ENCODE data around the gene FAM83E. TPM values are rescaled to one million over a fixed set of nuclear protein-coding genes. Genes with fewer than 3 reads are reported as not detected.
"Not testable (repeated sequence)": the region's sequence is repeated elsewhere in the genome, so short reads cannot be mapped to it uniquely, and the experiment has no call there.

FAM83E gene
- polyA plus RNA-seq, 5 donors = 3.7 to 11.6 (median 4.8) TPM

DNA sequence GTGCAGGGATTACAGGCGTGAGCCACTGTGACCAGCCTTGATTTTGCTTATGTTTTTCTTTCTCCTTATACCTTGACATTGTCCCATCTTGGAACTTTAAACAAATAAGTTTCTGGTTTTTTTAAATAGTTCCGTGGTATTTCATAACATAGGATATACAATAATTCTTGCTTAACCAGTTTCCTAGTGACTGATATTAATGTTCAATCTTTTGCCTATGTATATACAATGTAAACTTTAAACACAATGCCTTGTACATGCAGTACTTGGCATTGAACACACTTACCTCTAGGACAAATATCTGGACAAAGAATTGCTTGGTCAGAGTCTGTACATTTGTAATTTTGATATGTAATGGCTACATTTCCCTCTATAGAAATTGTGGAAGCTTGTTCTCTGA is 32.7 kb downstream of the FAM83E start:
- DNase-seq = no peak

DNA sequence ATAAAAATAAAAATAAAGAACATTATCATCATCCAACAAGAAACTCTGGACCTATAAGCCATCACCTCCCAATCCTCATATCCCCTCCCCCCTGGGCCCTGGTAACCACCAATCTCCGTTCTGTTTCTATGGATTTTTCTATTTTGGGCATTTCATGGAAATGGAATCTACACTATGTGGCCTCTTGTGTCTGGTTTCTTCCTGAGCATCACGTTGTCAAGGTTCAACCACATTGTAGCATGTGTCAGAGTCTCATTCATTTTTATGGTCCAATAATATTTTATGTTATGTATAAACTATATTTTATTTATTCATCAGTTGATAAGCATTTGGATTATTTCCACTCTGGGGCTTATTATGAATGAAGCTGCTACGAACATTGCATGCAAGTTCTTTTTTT is 36.0 kb downstream of the FAM83E start:
- DNase-seq = no peak

DNA sequence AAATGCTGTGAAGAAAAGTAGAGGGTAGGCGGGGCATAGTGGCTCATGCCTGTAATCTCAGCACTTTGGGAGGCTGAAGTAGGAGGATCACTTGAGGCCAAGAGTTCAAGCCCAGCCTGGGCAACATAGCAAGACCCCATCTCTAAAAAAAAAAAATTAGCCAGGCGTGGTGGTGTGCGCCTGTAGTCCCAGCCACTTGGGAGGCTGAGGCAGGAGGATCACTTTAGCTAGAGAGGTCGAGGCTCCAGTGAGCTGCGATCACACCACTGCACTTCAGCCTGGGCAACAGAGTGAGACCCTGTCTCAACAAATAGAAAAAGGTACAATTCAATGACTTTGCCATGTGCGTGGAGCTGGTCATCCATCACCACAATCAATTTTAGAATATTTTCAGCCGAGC is 37.0 kb downstream of the FAM83E start:
- DNase-seq = not testable (repeated sequence)

DNA sequence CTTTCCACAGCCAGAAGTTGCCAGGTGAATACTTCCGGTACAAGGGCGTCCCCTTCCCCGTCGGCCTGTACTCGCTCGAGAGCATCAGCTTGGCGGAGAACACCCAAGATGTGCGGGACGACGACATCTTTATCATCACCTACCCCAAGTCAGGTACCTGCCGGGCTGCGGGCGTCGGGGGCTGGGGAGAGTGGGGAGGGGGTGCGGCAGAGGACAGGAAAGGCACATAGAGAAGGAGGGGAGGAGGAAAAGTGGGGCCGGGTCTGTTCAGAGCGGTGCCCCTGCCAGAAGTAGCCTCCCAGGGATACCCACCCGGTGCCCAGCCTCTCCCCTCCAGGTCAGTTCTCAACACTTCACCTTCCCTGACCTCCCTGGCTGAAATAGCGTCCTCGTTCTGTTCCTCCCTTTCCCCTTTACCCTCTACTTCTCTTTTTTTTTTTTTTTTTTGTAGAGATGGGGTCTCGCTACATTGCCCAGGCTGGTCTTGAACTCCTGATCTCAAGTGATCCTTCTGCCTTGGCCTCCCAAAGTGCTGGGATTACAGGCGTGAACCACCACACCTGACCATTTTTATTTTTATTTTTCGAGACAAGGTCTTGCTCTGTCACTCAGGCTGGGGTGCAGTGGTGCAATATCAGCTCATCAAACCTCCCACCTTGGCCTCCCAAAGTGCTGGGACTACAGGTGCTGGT is 38.8 kb downstream of the FAM83E start:
- DNase-seq = no peak

DNA sequence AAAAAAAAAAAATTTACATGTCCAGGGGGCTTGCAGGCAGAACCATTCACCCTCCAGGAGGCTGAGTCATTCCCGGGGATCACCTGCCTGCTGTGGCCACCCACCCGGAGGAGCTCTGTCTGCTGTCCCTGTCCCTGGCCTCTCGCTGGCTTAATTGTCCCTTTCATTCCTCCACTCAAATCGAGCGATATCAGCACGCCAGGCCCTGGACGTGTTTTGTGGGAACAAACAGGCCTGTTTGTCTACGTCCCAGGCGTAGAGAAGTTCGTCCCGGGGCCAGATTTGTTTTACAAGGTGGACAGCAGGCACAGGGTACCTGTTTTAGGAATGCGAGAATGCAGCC is 41.7 kb downstream of the FAM83E start:
- DNase-seq = no peak

DNA sequence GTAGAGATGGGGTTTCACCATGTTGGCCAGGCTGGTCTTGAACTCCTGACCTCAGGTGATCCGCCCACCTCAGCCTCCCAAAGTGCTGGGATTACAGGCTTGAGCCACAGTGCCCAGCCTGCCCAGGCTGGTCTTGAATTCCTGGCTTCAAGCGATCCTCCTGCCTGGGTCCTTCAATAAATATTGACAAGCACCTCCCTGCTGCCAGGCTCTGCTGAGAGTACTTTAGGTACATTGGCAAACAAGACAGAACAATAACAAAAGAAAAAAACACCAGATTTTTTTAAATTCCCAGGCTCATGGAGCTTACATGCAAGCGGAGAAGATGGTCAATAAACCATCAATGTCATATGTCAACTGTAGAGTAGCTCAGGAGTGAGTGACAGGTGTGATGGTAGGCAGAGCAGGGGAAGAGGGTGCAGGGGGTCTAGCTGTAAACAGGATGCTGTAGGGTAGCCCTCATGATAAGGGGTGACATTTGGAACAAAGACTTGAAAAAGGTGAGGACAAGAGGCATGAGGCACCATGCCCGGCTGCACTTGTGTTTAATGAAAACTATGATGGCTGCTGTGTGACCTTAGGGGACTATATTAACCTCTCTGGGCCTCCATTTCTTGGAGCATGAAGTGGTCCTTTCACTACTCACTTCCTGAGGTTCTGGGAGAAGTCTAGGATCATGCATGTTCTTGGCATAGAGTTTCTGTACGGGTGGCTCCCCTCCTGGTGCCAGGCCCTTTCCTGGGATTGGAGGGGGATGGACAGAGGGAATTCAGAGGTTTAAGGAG is 43.3 kb downstream of the FAM83E start:
- no peak for DNase-seq

DNA sequence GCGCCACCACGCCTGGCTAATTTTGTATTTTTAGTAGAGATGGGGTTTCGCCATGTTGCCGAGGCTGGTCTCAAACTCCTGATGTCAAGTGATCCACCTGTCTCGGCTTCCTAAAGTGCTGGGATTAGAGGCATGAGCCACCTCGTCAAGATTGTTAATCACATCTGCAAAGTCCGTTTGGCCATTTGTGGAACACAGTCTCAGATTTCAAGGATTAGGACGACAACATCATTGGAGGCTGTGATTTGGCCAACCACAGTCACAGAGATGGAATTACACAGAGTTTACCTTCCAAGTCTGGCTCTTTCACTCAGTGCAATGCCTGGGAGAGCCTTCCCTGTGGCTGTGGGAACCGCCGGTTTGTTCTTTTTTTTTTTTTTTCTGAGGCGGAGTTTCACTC is 45.1 kb downstream of the FAM83E start:
- DNase-seq = no peak

DNA sequence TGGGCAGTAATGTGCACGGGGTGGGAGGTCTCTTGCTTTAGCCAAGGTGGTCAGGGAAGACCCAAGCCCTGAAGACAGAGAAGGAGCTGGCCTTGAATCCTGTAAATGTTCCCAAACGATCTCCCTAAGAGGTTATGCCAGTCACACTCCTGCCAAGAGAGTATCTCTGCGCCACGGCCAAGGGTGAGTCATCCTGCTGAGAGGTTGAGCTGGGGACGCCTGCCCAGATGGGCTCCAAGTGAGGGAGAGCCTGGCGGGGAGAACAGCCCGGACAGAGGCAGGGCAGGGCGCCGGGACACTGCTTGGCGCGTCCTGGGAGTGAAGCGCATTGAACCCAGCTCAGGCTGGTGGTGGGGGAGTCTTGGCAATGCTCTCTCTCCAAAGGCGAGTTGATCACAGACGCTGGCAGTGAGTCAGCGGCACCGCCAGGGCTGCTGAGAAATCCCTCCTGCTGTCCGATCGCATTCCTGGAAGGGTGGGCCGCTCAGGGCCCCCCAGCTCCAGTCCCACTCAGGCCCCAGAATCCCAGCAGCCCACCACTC is 46.5 kb downstream of the FAM83E start:
- no peak for DNase-seq

DNA sequence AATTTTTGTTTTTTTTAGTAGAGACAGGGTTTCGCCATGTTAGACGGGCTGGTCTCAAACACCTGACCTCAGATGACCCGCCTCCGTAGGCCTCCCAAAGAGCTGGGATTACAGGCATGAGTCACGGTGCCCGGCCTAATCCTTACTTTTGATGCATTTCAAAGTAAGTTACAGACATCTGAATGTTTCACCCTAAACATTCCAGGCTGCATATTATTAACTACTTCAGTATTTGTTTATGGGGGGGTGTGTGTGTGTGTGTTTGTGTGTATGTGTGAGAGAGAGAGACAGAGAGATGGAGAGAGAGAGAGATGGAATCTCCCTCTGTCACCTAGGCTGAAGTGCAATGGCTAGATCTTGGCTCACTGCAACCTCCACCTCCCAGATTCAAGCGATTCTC is 49.8 kb downstream of the FAM83E start:
- no peak for DNase-seq

Other genes starting within 250 kb of the FAM83E start
- gene KDELR1, start 223.5 kb downstream of the FAM83E start, polyA plus RNA-seq (ENCODE audit: insufficient read depth in 1 of 5, insufficient read length in 5 of 5, low replicate concordance in 1 of 5) = 100 to 1,000 TPM; 141 to 191 (median 175) TPM
- gene GRIN2D, start 221.4 kb downstream of the FAM83E start, polyA plus RNA-seq (ENCODE audit: insufficient read depth in 1 of 5, insufficient read length in 5 of 5, low replicate concordance in 1 of 5) = under 1 TPM; 0.13 to 0.58 (median 0.40) TPM
- gene GRWD1, start 169.1 kb downstream of the FAM83E start, polyA plus RNA-seq (ENCODE audit: insufficient read depth in 1 of 5, insufficient read length in 5 of 5, low replicate concordance in 1 of 5) = 10 to 100 TPM; 17.5 to 30.9 (median 21.7) TPM
- 1 to 10 TPM in 3 of 5 donors, under 1 TPM in 2; 0.70 to 1.5 (median 1.2) TPM for gene KCNJ14, start 159.5 kb downstream of the FAM83E start, polyA plus RNA-seq (ENCODE audit: insufficient read depth in 1 of 5, insufficient read length in 5 of 5, low replicate concordance in 1 of 5)
- gene CYTH2, start 145.7 kb downstream of the FAM83E start, polyA plus RNA-seq (ENCODE audit: insufficient read depth in 1 of 5, insufficient read length in 5 of 5, low replicate concordance in 1 of 5) = 100 to 1,000 TPM in 2 of 5 donors, 10 to 100 TPM in 3; 72.6 to 112 (median 87.8) TPM
- gene LMTK3, start 103.2 kb downstream of the FAM83E start, polyA plus RNA-seq (ENCODE audit: insufficient read depth in 1 of 5, insufficient read length in 5 of 5, low replicate concordance in 1 of 5) = 1 to 10 TPM; 1.4 to 4.0 (median 2.6) TPM
- gene SULT2B1, start 62.9 kb downstream of the FAM83E start, polyA plus RNA-seq (ENCODE audit: insufficient read depth in 1 of 5, insufficient read length in 5 of 5, low replicate concordance in 1 of 5) = 1 to 10 TPM; 1.6 to 4.2 (median 3.3) TPM
- gene SPACA4, start 8.3 kb downstream of the FAM83E start, polyA plus RNA-seq (ENCODE audit: insufficient read depth in 1 of 5, insufficient read length in 5 of 5, low replicate concordance in 1 of 5) = under 1 TPM; 0.11 to 0.76 (median 0.32) TPM
- 1,000 to 10,000 TPM; 1,161 to 2,077 (median 1,395) TPM for gene RPL18, start 4.1 kb upstream of the FAM83E start, polyA plus RNA-seq (ENCODE audit: insufficient read depth in 1 of 5, insufficient read length in 5 of 5, low replicate concordance in 1 of 5)
- 10 to 100 TPM; 10.0 to 17.8 (median 11.6) TPM for gene SPHK2, start 4.4 kb upstream of the FAM83E start, polyA plus RNA-seq (ENCODE audit: insufficient read depth in 1 of 5, insufficient read length in 5 of 5, low replicate concordance in 1 of 5)
- 10 to 100 TPM in 3 of 5 donors, 1 to 10 TPM in 2; 6.3 to 14.0 (median 10.5) TPM for gene DBP, start 22.3 kb upstream of the FAM83E start, polyA plus RNA-seq (ENCODE audit: insufficient read depth in 1 of 5, insufficient read length in 5 of 5, low replicate concordance in 1 of 5)
- 1 to 10 TPM; 3.8 to 7.5 (median 5.7) TPM for gene CA11, start 31.1 kb upstream of the FAM83E start, polyA plus RNA-seq (ENCODE audit: insufficient read depth in 1 of 5, insufficient read length in 5 of 5, low replicate concordance in 1 of 5)
- gene NTN5, start 57.9 kb upstream of the FAM83E start, polyA plus RNA-seq (ENCODE audit: insufficient read depth in 1 of 5, insufficient read length in 5 of 5, low replicate concordance in 1 of 5) = 1 to 10 TPM in 3 of 5 donors, under 1 TPM in 2; 0.43 to 2.2 (median 1.5) TPM
- gene FUT2, start 80.9 kb upstream of the FAM83E start, polyA plus RNA-seq (ENCODE audit: insufficient read depth in 1 of 5, insufficient read length in 5 of 5, low replicate concordance in 1 of 5) = 1 to 10 TPM; 1.5 to 3.2 (median 2.3) TPM
- gene MAMSTR, start 104.6 kb upstream of the FAM83E start, polyA plus RNA-seq (ENCODE audit: insufficient read depth in 1 of 5, insufficient read length in 5 of 5, low replicate concordance in 1 of 5) = 10 to 100 TPM in 1 of 5 donors, 1 to 10 TPM in 4; 4.3 to 11.8 (median 4.6) TPM
- 10 to 100 TPM; 14.6 to 29.8 (median 17.7) TPM for gene RASIP1, start 125.5 kb upstream of the FAM83E start, polyA plus RNA-seq (ENCODE audit: insufficient read depth in 1 of 5, insufficient read length in 5 of 5, low replicate concordance in 1 of 5)
- 1 to 10 TPM in 4 of 5 donors, under 1 TPM in 1; 0.40 to 2.1 (median 1.6) TPM for gene IZUMO1, start 131.8 kb upstream of the FAM83E start, polyA plus RNA-seq (ENCODE audit: insufficient read depth in 1 of 5, insufficient read length in 5 of 5, low replicate concordance in 1 of 5)
- gene FUT1, start 137.6 kb upstream of the FAM83E start, polyA plus RNA-seq (ENCODE audit: insufficient read depth in 1 of 5, insufficient read length in 5 of 5, low replicate concordance in 1 of 5) = 1 to 10 TPM; 4.5 to 7.0 (median 5.8) TPM
- gene FGF21, start 140.4 kb upstream of the FAM83E start, polyA plus RNA-seq (ENCODE audit: insufficient read depth in 1 of 5, insufficient read length in 5 of 5, low replicate concordance in 1 of 5) = not detected
- gene BCAT2, start 196.0 kb upstream of the FAM83E start, polyA plus RNA-seq (ENCODE audit: insufficient read depth in 1 of 5, insufficient read length in 5 of 5, low replicate concordance in 1 of 5) = 10 to 100 TPM; 33.3 to 58.9 (median 42.9) TPM
- 1 to 10 TPM; 6.9 to 9.9 (median 8.6) TPM for gene HSD17B14, start 221.4 kb upstream of the FAM83E start, polyA plus RNA-seq (ENCODE audit: insufficient read depth in 1 of 5, insufficient read length in 5 of 5, low replicate concordance in 1 of 5)